Endothelial cell of umbilical vein (primary cell): ENCODE results near the gene RFC5.

ENCODE experiments used
- EZH2 ChIP-seq: IDR thresholded peaks from 2 replicates; pipeline ENCODE4 v1.6.1; 2012; ENCODE audit warnings: borderline replicate concordance, low read depth, mild to moderate bottlenecking, moderate library complexity, low read length, inconsistent platforms; ENCODE audit not compliant: severe bottlenecking
- GATA2 ChIP-seq: IDR thresholded peaks from 2 replicates; pipeline ENCODE4 v1.7.0; 2011; ENCODE audit warnings: low read depth, mild to moderate bottlenecking, moderate library complexity, mixed read lengths, low read length; ENCODE audit not compliant: insufficient read length, insufficient read depth
- JUN ChIP-seq: IDR thresholded peaks from 2 replicates; pipeline ENCODE4 v1.6.1; 2011; ENCODE audit warnings: borderline replicate concordance, low read depth; ENCODE audit not compliant: insufficient read length, insufficient read depth
- MYC ChIP-seq: IDR thresholded peaks from one replicate; pipeline ENCODE4 v1.6.1; 2011; ENCODE audit warnings: mild to moderate bottlenecking, low read depth, low read length
- POLR2A ChIP-seq: IDR thresholded peaks from 2 replicates; pipeline ENCODE4 v1.6.1; 2012; ENCODE audit warnings: low read depth, mild to moderate bottlenecking, control low read depth, low read length
- POLR2AphosphoS5 ChIP-seq: IDR thresholded peaks from 2 replicates; pipeline ENCODE4 v1.6.1; 2012; ENCODE audit warnings: low read depth, mild to moderate bottlenecking, control low read depth, low read length, moderate library complexity; ENCODE audit not compliant: insufficient read depth
- TF ChIP-seq, protein P1 (sequence below), 2 donors: IDR thresholded peaks; 1 replicate in 1 of 2; 2 replicates in 1 of 2; pipeline ENCODE4 v1.5.1; 2011; ENCODE audit warnings: low read length in 2 of 2, mild to moderate bottlenecking in 2 of 2, moderate library complexity in 2 of 2, control low read depth in 1 of 2, inconsistent platforms in 1 of 2, low read depth in 1 of 2; ENCODE audit not compliant: insufficient read depth in 1 of 2; ENCODE audit errors: extremely low read depth in 1 of 2
- TF ChIP-seq, protein P2 (sequence below): IDR thresholded peaks from 2 replicates; pipeline ENCODE4 v1.6.1; 2011; ENCODE audit not compliant: insufficient read depth, insufficient read length

DNA sequence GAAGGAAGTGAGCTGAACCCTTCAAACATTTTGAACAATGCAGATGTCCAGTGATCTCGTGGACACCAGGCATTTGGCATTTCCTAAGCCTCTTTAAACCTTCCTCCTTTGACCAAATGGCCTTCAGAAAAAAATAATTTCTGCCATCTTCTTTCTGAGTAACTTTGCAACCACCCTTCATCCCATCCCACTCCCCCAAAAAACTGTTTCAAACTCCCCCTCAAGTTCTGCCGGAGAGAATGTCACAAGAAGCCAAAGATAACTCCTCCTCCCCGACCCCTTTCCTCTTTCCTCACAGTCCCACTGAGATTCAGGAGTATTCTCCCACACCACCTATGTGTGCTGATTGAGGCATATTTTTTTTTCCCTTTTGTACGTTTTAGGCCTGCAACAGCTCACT lies 49.5 kb upstream of the RFC5 start:
- TF ChIP-seq POLR2A, result no peak
- TF ChIP-seq, protein P1, sequence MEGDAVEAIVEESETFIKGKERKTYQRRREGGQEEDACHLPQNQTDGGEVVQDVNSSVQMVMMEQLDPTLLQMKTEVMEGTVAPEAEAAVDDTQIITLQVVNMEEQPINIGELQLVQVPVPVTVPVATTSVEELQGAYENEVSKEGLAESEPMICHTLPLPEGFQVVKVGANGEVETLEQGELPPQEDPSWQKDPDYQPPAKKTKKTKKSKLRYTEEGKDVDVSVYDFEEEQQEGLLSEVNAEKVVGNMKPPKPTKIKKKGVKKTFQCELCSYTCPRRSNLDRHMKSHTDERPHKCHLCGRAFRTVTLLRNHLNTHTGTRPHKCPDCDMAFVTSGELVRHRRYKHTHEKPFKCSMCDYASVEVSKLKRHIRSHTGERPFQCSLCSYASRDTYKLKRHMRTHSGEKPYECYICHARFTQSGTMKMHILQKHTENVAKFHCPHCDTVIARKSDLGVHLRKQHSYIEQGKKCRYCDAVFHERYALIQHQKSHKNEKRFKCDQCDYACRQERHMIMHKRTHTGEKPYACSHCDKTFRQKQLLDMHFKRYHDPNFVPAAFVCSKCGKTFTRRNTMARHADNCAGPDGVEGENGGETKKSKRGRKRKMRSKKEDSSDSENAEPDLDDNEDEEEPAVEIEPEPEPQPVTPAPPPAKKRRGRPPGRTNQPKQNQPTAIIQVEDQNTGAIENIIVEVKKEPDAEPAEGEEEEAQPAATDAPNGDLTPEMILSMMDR (IDR thresholded peaks at IDR 0.05; ENCODE audit: extremely low read depth in 1 of 2, insufficient read depth in 1 of 2, low read depth in 1 of 2, low read length in 2 of 2), result no peak
- TF ChIP-seq POLR2AphosphoS5, result no peak
- TF ChIP-seq EZH2, result no peak
- TF ChIP-seq, protein P2, sequence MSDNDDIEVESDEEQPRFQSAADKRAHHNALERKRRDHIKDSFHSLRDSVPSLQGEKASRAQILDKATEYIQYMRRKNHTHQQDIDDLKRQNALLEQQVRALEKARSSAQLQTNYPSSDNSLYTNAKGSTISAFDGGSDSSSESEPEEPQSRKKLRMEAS, result no peak
- TF ChIP-seq MYC, result no peak
- no peak for TF ChIP-seq JUN
- TF ChIP-seq GATA2, result no peak
